ENCODE data around the gene ITGA1.

GRCh38 chr5:52961274-52961681 is 173.6 kb downstream of the ITGA1 start:
- TF ChIP-seq CTCF (IDR thresholded peaks at IDR 0.05) = no peak
- TF ChIP-seq POLR2A (IDR thresholded peaks at IDR 0.05) = no peak
